Liver (tissue), 3 donors: ENCODE measurements around the gene IGF1R.

ENCODE experiments used
- GABPA ChIP-seq, 2 donors: IDR thresholded peaks in 1 of 2; conservative IDR thresholded peaks in 1 of 2; 2 replicates each; pipeline ENCODE4 v1.6.1; 2016; ENCODE audit warnings: antibody characterized with exemption in 2 of 2, mild to moderate bottlenecking in 1 of 2, moderate library complexity in 1 of 2
- TF ChIP-seq, protein P1 (sequence below): fragments of 150-350 bp; IDR thresholded peaks from 2 replicates; pipeline ENCODE4 v1.5.1; 2017; ENCODE audit warnings: improper control_type of control experiment, low read depth, low read length; ENCODE audit not compliant: missing input control
- donor health status: healthy.
- donor health status: healthy.

GRCh38 chr15:98896802-98897732 lies 248.7 kb downstream of the IGF1R start:
- TF ChIP-seq, protein P1, sequence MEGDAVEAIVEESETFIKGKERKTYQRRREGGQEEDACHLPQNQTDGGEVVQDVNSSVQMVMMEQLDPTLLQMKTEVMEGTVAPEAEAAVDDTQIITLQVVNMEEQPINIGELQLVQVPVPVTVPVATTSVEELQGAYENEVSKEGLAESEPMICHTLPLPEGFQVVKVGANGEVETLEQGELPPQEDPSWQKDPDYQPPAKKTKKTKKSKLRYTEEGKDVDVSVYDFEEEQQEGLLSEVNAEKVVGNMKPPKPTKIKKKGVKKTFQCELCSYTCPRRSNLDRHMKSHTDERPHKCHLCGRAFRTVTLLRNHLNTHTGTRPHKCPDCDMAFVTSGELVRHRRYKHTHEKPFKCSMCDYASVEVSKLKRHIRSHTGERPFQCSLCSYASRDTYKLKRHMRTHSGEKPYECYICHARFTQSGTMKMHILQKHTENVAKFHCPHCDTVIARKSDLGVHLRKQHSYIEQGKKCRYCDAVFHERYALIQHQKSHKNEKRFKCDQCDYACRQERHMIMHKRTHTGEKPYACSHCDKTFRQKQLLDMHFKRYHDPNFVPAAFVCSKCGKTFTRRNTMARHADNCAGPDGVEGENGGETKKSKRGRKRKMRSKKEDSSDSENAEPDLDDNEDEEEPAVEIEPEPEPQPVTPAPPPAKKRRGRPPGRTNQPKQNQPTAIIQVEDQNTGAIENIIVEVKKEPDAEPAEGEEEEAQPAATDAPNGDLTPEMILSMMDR = no peak
- TF ChIP-seq GABPA (IDR thresholded peaks at IDR 0.05 in 1 of 2, conservative IDR thresholded peaks at IDR 0.05 in 1 of 2) = no peak
